RPMI7951 (cell line): ENCODE results near the gene LRRN3. TPM values are rescaled to one million over a fixed set of nuclear protein-coding genes. Genes with fewer than 3 reads are reported as not detected.
"Not testable (repeated sequence)": the region's sequence is repeated elsewhere in the genome, so short reads cannot be mapped to it uniquely, and the experiment has no call there.

Experiments
- DNase-seq: peaks from one replicate; pipeline ENCODE4 v3.0.0-alpha.2; 2012; ENCODE audit warnings: low read depth
- total RNA-seq: library from RNA; depleted of rRNA; stranded (reverse); fragments of >200 nt; shearing (Covaris generic); gene quantifications from 2 replicates; pipeline ENCODE4 v1.2.3, GENCODE V29; 2014; rRNA removed

The LRRN3 gene
- 2.4 and 3.4 TPM in 2 replicates for total RNA-seq

- peak; percentile 59 for DNase-seq
These were observed at the start of gene LRRN3 for GRCh38 chr7:111090846-111091245. Gene LRRN3 (plus strand): TSS chr7:111091127. CDS start chr7:111122773, 31,646 bp downstream.

- DNase-seq, result no peak
These were observed 49.4 kb upstream of the LRRN3 start for GRCh38 chr7:111041577-111041976.

- no peak for DNase-seq
These were observed 48.1 kb upstream of the LRRN3 start for GRCh38 chr7:111042842-111043241.

GRCh38 chr7:111043561-111043960 lies 47.4 kb upstream of the LRRN3 start:
- DNase-seq, result no peak

DNA sequence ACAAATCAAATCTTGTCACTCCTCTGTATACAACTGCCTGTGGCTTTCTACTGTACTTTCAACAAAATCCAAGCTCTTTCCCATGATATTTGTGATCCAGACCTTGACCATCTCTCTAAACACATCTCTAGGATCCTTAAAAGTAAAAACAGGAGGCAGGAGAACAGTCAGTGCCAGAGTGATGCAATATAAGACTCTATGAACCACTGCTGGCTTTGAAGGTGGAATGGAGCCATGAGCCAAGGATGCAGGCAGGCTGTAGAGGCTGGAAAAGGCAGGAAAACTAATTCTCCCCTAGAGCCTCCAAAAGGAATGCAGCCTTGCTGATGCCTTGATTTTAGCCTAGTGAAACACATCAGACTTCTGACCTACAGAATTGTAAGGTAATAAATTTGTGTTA lies 45.5 kb upstream of the LRRN3 start:
- DNase-seq, result no peak

DNA sequence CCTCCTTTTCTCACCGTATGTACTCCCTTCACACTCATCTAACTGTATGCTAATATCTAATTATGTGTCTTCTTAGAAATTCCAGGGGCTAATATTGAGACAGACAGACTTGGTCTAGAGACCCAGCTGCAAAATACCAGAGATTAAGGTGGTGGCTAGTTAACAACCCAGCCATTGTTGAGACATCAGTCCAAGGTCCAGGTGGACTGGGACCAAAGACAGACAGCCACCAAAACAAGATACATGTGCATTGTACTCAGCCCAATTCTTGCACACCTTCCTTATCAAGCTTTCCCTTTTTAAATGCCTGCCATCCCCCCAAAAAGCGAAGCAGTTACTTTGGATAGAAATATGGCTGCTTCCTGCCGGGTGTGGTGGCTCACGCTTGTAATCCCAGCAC lies 43.3 kb upstream of the LRRN3 start:
- no peak for DNase-seq

GRCh38 chr7:111049971-111050680 lies 40.8 kb upstream of the LRRN3 start:
- no peak for DNase-seq

DNA sequence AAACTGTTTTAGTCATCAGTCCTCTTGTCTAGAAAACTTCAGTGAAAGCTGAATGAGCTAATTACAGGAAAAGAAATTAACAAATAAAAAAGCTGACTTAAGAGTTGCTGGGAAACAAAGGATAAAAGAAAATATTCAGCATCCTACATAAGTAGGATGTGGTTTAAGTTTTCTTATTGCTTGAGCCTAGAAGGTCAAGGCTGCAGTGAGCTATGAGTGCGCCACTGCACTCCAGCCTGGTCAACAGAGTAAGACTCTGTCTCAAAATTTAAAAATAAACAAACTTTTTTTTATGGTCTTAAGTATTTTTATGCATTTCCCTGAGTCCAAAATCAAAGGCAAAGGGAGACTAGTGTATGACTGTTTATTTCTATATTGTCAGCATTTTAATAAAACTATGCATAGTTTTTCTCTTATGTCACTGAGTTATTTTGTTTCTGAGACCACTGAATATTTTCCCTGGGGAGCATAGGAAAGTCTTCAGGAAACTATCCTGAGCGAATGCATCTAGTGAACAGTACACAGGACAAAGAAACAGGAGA lies 40.0 kb upstream of the LRRN3 start:
- DNase-seq, result no peak

GRCh38 chr7:111051832-111052231 lies 39.1 kb upstream of the LRRN3 start:
- no peak for DNase-seq

DNA sequence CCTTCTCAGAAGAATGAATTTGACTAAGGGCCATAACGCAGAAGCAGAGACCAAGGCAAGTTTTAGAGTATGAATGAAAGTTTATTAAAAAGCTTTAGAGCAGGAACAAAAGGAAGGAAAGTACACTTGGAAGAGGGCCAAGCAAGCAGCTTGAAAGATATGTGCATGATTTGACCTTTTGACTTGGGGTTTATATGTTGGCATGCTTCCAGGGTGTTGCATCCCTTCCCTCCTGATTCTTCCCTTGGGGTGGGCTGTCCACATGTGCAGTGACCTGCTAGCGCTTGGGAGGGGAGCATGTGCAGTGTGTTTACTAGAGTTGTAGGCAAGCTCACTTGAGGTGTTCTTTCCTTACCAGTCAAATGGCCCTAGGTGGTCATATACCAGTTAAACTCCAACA lies 37.9 kb upstream of the LRRN3 start:
- no peak for DNase-seq

- no peak for DNase-seq
These were observed 34.6 kb upstream of the LRRN3 start for GRCh38 chr7:111056371-111056770.

DNA sequence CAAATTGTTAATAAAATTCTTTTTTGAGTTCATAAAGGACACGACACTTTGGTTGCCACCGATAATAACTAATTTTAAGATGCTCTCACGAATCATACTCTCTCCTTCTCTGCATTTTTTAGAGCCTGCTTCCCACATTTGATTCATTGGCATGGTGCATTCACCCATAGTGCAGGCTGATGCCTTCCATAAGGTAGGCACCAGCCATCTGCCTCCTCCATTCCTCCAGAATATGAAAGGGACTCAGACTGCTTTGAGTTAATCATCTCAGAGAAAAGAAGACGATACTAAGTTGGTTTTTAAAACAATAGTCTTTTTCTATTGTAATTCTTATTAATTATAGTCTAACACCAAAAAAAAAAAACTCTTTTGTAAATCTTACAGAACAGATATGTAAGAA lies 33.9 kb upstream of the LRRN3 start:
- DNase-seq, result no peak

- DNase-seq, result no peak
These were observed 31.1 kb upstream of the LRRN3 start for GRCh38 chr7:111059833-111060232.

- no peak for DNase-seq
These were observed 27.8 kb upstream of the LRRN3 start for GRCh38 chr7:111063166-111063565.

- no peak for DNase-seq
These were observed 23.7 kb upstream of the LRRN3 start for GRCh38 chr7:111067251-111067650.

GRCh38 chr7:111067682-111068081 lies 23.2 kb upstream of the LRRN3 start:
- DNase-seq, result no peak

DNA sequence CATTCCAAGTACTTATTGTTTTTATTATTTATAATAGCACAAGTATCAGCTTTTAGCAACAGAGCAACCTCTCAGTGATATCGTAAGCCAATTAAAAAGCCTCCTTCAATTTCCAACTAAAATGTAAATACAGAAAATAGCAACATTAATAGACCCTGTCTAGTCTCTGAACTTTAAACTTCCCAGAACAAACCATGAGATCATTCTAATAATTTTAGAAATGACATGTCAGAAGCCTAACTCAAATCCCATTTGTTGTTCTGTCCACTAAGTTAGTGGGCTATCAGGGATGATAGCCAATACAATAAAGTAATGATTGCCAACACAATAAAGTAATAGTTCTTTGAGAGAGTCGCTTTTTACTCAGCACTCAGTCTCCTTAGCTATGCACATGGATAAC lies 22.3 kb upstream of the LRRN3 start:
- no peak for DNase-seq

DNA sequence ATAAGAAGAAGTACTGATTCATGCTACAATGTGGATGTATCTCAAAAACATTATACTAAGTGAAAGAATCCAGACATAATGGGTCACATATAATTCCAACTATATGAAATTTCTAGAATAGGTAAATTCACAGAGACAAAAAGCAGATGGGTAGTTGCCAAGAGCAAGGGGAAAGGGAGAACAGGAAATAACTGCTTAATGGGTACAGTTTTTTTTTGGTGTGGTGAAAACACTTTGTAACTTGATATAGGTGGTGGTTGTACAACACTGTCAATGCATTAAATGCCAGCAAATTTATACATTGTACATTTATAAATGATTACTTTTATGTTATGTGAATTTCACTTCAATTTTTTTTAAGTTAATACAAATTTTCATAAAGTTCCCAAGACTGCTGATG lies 19.4 kb upstream of the LRRN3 start:
- DNase-seq, result no peak

GRCh38 chr7:111072658-111073057 lies 18.3 kb upstream of the LRRN3 start:
- not testable (repeated sequence) for DNase-seq

DNA sequence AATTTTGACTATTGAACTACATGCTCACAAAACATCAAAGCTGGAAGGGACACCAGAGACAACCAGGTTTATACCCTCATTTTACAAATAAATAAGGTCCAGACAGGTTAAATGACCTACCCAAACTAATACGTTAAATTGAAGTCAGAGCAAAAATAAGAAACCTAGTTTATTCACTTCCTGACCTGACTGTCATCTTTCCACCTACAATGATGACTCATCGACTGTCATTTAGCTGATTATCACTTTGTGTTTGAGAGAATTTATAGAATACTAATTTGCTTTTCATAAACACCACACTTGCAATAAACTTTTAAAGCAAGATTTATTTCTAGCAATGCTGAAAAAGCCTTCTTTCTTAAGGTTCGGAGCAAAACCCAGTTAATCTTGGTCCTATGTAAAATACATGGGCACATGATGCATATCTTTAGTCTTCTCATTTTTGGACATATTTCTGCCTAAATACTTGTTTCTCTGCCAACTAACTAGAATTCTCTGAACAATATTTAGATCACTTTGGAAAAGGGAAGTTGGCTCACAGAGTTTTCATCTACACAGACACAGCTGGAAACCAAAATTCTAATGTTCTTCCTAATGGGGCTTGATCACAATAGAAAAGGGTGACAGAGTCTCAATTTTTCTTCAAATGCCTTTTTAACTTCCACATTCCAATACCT lies 16.7 kb upstream of the LRRN3 start:
- no peak for DNase-seq

DNA sequence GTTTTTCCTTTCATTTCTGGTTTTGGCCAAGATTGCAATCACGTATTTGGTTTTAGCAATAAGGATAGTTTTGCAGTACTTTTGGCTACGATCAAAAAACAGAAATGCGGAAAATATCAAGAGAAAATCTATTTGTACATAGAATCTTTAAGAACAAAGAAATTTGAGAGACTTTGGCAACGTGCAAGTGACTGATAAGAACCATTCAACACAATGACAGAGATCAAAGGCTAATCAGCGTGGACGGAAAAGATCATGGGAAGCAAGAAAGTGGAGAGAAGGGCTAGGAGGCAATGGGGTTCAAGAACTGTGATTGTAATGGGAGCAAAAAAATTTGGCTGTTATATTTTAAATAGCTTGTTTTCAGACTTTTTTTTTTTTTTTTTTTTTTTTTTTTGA lies 16.2 kb upstream of the LRRN3 start:
- no peak for DNase-seq

DNA sequence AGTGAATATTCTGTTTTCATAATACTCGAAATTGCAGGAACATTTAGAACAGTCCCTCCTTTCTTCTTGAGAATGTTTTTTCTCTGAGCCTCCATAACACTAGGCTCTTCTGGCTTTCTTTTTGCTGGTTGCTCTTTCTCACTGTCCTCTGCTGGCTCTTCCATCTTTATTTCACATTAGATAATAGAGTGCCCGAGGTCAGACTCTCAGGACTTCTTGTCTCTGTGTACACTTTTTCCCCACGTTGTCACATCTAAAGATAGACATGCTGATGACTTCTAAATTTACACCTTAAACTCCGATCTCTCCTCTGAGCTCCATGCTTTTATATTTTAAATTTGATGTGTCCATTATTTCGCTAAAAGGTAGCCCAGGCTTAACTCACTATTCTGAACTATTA lies 15.4 kb upstream of the LRRN3 start:
- DNase-seq, result no peak

GRCh38 chr7:111076205-111076604 lies 14.7 kb upstream of the LRRN3 start:
- DNase-seq, result peak; percentile 50
